Gastroesophageal sphincter (tissue), 3 donors: ENCODE data around the gene ANKS6.

Experiments used
- CTCF ChIP-seq, 4 experiments: fragments of 200-600 bp in 2 of 4; fragments of 450-650 bp in 2 of 4; sonication (generic) in 1 of 4; IDR thresholded peaks; one replicate each; pipeline ENCODE4 v1.5.1; 2017 to 2019; ENCODE audit warnings: antibody characterized with exemption in 4 of 4, mild to moderate bottlenecking in 2 of 4, moderate library complexity in 2 of 4
- EP300 ChIP-seq: sonication (generic); formaldehyde crosslinking; IDR thresholded peaks from one replicate; pipeline ENCODE4 v1.6.1; 2017; ENCODE audit warnings: antibody characterized with exemption, mild to moderate bottlenecking
- POLR2AphosphoS5 ChIP-seq: sonication (generic); formaldehyde crosslinking; IDR thresholded peaks from one replicate; pipeline ENCODE4 v1.6.1; 2017; ENCODE audit warnings: antibody characterized with exemption

- TF ChIP-seq CTCF (IDR thresholded peaks at IDR 0.05) (no peak), EP300 (no peak), POLR2AphosphoS5 (no peak)
Observed at GRCh38 chr9:98714833-98715232, 81.5 kb downstream of the ANKS6 start.
